HG02642 (cell line): Measurements from ENCODE around the gene LRRD1.
"Not testable (repeated sequence)": the region's sequence is repeated elsewhere in the genome, so short reads cannot be mapped to it uniquely, and the experiment has no call there.

Experiments used
- ATAC-seq: cut with Tn5 transposase; IDR thresholded peaks from one replicate; pipeline ENCODE4 v1.9.1; 2021; ENCODE audit warnings: mild to moderate bottlenecking; ENCODE audit not compliant: unreplicated experiment, poor library complexity

LRRD1 gene

DNA sequence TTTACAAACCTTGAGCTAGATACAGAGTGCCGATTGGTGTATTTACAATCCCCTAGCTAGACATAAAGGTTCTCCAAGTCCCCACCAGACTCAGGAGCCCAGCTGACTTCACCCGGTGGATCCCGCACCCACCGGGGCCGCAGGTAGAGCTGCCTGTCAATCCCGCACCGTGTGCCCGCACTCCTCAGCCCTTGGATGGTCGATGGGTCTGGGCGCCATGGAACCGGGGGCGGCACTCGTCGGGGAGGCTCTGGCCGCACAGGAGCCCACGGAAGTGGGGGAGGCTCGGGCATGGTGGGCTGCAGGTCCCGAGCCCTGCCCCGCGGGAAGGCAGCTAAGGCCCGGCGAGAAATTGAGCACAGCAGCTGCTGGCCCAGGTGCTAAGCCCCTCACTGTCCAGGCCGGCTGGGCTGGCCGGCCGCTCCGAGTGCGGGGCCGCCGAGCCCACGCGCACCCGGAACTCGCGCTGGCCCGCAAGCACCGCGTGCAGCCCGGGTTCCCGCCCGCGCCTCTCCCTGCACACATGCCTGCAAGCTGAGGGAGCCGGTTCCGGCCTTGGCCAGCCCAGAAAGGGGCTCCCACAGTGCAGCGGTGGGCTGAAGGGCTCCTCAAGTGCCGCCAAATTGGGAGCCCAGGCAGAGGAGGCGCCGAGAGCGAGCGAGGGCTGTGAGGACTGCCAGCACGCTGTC, 35.6 kb downstream of the LRRD1 start:
- not testable (repeated sequence) for ATAC-seq

DNA sequence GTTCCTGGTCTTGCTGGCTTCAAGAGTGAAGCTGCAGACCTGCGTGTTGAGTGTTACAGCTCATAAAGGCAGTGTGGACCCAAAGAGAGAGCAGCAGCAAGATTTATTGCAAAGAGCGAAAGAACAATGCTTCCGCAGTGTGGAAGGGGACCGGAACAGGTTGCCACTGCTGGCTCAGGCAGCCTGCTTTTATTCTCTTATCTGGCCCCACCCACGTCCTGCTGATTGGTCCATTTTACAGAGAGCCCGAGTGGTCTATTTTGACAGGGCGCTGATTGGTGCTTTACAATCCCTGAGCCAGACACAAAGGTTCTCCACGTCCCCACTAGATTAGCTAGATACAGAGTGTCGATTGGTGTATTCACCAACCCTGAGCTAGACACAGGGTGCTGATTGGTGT, 36.2 kb downstream of the LRRD1 start:
- ATAC-seq: not testable (repeated sequence)

DNA sequence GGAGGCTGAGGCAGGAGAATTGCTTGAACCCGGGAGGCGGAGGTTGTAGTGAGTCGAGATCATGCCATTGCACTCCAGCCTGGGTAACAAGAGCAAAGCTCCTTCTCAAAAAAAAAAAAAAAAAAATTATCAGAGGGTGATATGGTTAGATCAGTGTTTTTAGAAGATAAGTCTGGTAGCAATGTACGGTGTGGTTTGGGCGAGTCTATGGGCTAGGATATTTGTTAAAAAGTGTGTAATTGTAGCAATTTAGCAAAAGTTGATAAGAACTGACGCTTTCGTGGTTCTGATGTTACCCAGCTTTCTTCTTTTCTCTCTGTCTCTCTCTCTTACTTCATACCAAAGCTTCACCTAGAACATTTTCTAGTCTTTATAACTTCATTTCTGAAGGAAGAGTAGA, 37.8 kb downstream of the LRRD1 start:
- no peak for ATAC-seq

- no peak for ATAC-seq
Observed at GRCh38 chr7:92137557-92137956, 41.4 kb downstream of the LRRD1 start.

GRCh38 chr7:92135052-92135889, 43.7 kb downstream of the LRRD1 start:
- no peak for ATAC-seq

- peak; percentile 88 for ATAC-seq
Observed at GRCh38 chr7:92134271-92135051, 44.5 kb downstream of the LRRD1 start, which contains the start of gene CYP51A1. TSS of gene CYP51A1 (minus strand) at chr7:92134477. CDS start at chr7:92134364, 113 bp downstream.

DNA sequence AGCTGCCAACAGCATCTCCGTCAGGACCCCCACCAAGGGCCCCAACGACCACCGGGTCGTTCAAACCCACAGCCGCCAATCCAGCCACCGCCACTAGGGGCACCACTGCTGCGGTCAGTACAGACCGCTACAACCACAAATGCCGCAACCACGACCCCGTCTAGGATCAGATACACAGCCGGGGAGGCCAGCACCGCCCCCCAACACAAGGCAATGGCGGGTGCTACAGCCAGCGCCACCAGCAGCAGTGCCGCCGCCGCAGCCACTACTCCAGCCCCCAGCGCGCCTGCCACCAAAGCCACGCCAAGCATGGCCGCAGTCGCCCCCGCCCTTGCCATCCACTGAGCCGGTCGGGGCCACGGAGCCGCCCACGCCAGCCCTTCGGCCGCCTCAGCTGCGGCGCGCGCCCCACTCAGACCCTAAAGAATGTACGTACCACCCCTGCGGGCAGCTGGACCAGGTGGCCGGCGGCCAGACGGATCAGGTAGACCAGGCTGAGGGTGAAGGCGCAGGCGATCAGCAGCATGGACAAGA, 45.1 kb downstream of the LRRD1 start:
- ATAC-seq: peak; percentile 42

DNA sequence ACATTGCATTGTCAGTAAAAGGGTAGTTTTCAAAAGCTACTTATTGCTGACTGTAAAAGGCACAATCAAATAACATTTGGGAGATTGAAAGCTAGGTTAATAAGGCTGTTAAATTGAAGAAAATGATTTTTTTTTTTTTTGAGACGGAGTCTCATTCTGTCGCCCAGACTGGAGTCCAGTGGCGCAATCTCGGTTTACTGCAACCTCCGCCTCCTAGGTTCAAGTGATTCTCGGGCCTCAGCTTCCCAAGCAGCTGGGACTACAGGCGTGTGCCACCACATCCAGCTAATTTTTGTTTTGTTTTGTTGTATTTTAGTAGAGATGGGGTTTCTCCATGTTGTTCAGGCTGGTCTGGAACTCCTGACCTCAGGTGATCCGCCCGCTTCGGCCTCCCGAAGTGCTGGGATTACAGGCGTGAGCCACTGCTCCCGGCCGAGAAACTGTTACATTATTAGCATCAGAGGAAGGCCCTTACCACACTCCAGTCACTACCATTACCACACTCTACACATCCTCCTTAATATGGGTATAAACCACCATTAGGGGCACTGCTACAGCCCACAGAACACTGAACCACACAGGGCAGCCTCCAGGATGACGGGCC, 45.7 kb downstream of the LRRD1 start:
- no peak for ATAC-seq

DNA sequence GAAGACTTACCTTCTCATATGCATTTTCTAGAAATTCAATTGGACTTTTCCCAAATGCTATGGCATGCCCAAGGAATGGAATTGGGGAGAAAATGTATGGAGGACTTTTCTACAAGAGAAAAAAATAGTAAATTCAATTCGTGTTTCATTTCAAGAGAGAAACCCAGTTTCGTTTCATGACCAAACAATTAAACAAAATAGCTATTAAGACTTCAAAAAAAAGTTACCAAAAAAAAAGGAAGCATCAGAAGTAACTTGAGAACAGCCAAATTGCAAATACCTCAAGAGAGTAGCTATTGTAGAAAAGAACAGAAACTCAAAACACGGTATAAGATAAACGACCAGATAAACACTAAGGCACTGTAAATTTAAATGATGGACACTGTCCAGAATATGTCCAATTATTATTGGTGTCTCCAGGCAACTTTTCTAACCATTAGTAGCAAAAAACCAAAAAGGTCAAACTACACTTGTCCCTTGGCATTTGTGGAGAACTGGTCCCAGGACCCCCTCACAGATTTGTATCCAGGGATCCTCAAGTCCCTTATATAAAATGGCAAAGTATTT, 47.1 kb downstream of the LRRD1 start:
- no peak for ATAC-seq

GRCh38 chr7:92131093-92131492, 47.8 kb downstream of the LRRD1 start:
- ATAC-seq: no peak

GRCh38 chr7:92121681-92122080, 57.3 kb downstream of the LRRD1 start:
- ATAC-seq: no peak

DNA sequence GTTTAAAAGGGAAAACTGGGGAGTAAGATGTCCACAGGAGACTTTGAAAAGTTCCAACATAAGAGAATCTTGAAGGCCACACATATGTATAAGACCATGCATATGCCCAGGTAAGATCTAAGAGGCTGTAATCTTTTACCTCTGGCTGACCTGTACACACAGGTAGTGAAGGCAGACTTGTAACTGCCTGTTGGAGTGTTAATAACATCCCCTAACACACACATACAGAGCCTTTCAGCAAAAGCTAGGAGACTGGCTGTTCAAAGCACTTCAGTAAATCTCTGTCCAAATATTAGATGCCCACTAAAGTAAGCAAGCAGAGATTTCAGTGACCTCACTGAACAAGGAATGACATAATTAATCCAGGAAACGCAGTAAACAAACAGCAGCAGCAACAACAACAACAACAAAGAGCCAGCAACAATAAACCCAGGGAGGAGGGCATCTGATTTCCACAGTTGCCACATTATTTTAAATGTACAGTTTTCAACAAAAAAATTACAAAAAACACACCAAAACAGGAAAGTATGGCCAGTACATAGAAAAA, 59.7 kb downstream of the LRRD1 start:
- ATAC-seq: no peak

- ATAC-seq: no peak
Observed at GRCh38 chr7:92116949-92117348, 62.0 kb downstream of the LRRD1 start.

GRCh38 chr7:92115821-92116220, 63.1 kb downstream of the LRRD1 start:
- no peak for ATAC-seq

- no peak for ATAC-seq
Observed at GRCh38 chr7:92110857-92111256, 68.1 kb downstream of the LRRD1 start.

DNA sequence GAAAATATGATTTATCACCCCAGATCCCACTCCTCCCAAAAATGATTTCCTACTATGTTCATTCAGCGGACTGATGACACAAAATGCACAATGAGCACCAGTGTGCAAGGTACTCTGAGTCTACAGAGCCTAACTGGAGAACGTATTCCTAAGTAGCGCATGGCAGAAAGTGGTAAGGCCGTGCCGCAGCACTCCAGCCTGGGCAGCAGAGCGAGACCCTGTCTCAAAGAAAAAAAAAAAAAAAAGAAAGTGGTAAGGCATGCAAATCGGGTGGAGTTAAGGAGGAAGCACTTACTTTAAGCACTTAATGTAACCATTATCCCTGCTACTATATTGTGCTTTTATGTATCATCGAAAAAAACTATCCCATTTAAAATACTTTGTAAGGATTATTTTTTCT, 70.1 kb downstream of the LRRD1 start:
- ATAC-seq: no peak

DNA sequence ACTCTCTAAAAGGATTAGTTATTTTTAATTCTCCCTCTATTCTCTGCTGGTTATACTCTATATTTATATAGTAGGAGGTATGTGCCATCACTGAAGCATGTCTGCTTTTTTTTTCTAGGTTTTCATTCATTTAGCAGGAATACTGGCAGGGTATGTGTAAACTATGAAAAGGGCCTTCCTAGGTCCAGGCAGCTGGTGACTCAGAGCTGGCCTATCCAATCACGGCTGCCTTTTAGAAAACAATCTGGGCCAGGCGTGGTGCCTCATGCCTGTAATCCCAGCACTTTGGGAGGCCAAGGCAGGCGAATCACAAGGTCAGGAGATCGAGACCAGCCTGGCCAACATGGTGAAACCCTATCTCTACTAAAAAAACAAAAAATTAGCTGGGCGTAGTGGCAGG, 76.1 kb downstream of the LRRD1 start:
- not testable (repeated sequence) for ATAC-seq

DNA sequence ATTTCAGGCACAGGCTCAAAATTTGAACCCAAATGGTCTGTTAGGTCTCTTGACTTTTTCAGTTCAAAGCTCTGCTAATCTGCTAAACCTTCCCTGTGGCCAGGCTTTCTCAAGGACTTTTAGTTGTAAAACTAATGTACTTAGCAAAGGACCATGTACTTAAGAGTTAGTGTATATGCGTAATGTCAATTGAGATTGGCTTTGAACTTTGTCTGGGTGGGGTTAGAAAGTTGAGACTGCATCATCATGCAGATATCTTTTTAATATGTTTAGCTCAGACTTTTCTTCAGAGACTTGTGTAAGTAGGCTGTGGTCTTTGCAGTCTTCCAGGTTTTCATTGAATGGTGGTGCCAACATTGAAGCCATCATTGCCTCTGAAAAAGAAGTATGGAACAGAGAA, 78.4 kb downstream of the LRRD1 start:
- no peak for ATAC-seq

DNA sequence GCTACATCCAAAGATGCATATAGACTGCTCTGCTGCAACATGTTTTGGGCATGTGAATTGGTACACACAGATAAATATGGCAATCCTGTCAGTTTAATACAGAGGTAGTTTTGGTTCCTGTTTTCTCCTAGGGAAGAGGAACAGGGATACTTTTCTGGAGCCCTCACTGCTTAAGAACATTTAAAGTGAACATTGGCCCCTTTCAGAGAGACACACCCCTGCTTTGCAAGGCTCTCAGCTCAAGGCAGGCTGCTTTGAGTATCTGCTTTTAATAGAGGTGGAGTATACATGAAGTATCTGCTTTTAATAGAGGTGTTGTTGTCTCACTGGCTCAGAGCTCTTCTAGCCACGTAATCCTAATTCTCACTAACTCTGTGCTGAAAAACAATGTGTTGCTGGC, 83.6 kb downstream of the LRRD1 start:
- no peak for ATAC-seq
